IMR-90 (cell line): ENCODE data around the gene GPC6. TPM values are rescaled to one million over a fixed set of nuclear protein-coding genes. Genes with fewer than 3 reads are reported as not detected.

ENCODE experiments used
- ATAC-seq: fragments of 200-7000 bp; cut with Tn5 transposase; 2 replicates; pipeline ENCODE4 v1.9.1; 2020; ENCODE audit warnings: low read depth, mild to moderate bottlenecking, moderate library complexity
- BruUV-seq: library from RNA; stranded (reverse); fragments of 400-500 nt; replicated peaks from 2 replicates; lab custom pipeline; 2021; lab: Mats Ljungman, UMichigan
- CTCF ChIA-PET: fragments of 300-600 bp; formaldehyde crosslinking; extraction: SDS; loops from one replicate; lab custom pipeline; 2021; ENCODE audit warnings: antibody characterized with exemption; lab: Yijun Ruan, JAX
- POLR2A ChIA-PET: fragments of 300-600 bp; sonication (Branson Sonifier 250); formaldehyde crosslinking; loops from one replicate; lab custom pipeline; 2022; ENCODE audit warnings: antibody characterized with exemption; ENCODE audit not compliant: unreplicated experiment; lab: Charles Lee
- DNase-seq: peaks from one replicate; pipeline ENCODE4 v3.0.0; 2013
- H2AFZ ChIP-seq: replicated peaks from 2 replicates; pipeline ENCODE3; 2013; ENCODE audit warnings: low read length, mild to moderate bottlenecking; ENCODE audit not compliant: poor library complexity
- H2AK5ac ChIP-seq: 2 replicates; pipeline ENCODE4 v1.6.1; 2013; ENCODE audit warnings: low read depth, low read length, inconsistent platforms
- H2AK9ac ChIP-seq: replicated peaks from 2 replicates; pipeline ENCODE3; 2013; ENCODE audit warnings: mild to moderate bottlenecking, low read depth, low read length, moderate library complexity; ENCODE audit not compliant: poor library complexity
- H2BK120ac ChIP-seq: 2 replicates; pipeline ENCODE4 v1.6.1; 2013; ENCODE audit warnings: low read depth, low read length, inconsistent platforms
- H2BK15ac ChIP-seq: 3 replicates; pipeline ENCODE4 v1.6.1; 2013; ENCODE audit warnings: low read depth, low read length, inconsistent platforms
- H2BK20ac ChIP-seq: 2 replicates; pipeline ENCODE4 v1.6.1; 2013; ENCODE audit warnings: low read depth, mild to moderate bottlenecking, inconsistent platforms, low read length, moderate library complexity
- H2BK5ac ChIP-seq: 2 replicates; pipeline ENCODE4 v1.6.1; 2013; ENCODE audit warnings: mild to moderate bottlenecking, low read depth, low read length, inconsistent platforms; ENCODE audit not compliant: poor library complexity, severe bottlenecking
- H3K14ac ChIP-seq: replicated peaks from 2 replicates; pipeline ENCODE4 v1.6.1; 2013; ENCODE audit warnings: low read depth, low read length, inconsistent platforms
- H3K18ac ChIP-seq: 2 replicates; pipeline ENCODE4 v1.6.1; 2013; ENCODE audit warnings: low read depth, low read length, control low read depth
- H3K23ac ChIP-seq: 2 replicates; pipeline ENCODE4 v1.6.1; 2013; ENCODE audit warnings: low read depth, low read length, inconsistent platforms
- H3K27ac ChIP-seq: 2 replicates; pipeline ENCODE4 v1.5.1; 2013; ENCODE audit warnings: mild to moderate bottlenecking, control low read depth, low read length; ENCODE audit not compliant: insufficient read depth
- H3K27me3 ChIP-seq: 2 replicates; pipeline ENCODE4 v1.6.1; 2013; ENCODE audit warnings: low read length; ENCODE audit not compliant: control insufficient read depth, insufficient read depth
- H3K36me3 ChIP-seq: 2 replicates; pipeline ENCODE4 v1.6.1; 2013; ENCODE audit warnings: low read length, mixed read lengths; ENCODE audit not compliant: control insufficient read depth, insufficient read depth
- H3K4ac ChIP-seq: 2 replicates; pipeline ENCODE4 v1.6.1; 2013; ENCODE audit warnings: low read depth, low read length, inconsistent platforms
- H3K4me1 ChIP-seq: 2 replicates; pipeline ENCODE4 v1.6.1; 2013; ENCODE audit warnings: low read length, mixed read lengths; ENCODE audit not compliant: control insufficient read depth, insufficient read depth
- H3K4me2 ChIP-seq: 2 replicates; pipeline ENCODE4 v1.6.1; 2013; ENCODE audit warnings: low read depth, mild to moderate bottlenecking, control low read depth, low read length, moderate library complexity
- H3K4me3 ChIP-seq: 2 replicates; pipeline ENCODE4 v1.5.1; 2013; ENCODE audit warnings: low read depth, mild to moderate bottlenecking, control low read depth, low read length, moderate library complexity; ENCODE audit not compliant: insufficient read depth
- H3K56ac ChIP-seq: 2 replicates; pipeline ENCODE4 v1.6.1; 2013; ENCODE audit warnings: low read length, inconsistent platforms; ENCODE audit not compliant: insufficient read depth; ENCODE audit errors: extremely low read depth
- H3K79me1 ChIP-seq, 2 experiments: 2 replicates each; pipeline ENCODE4 v1.6.1; 2013; ENCODE audit warnings: low read length in 2 of 2, inconsistent platforms in 1 of 2, low read depth in 1 of 2
- H3K9ac ChIP-seq: 2 replicates; pipeline ENCODE4 v1.6.1; 2013; ENCODE audit warnings: low read depth, low read length, control low read depth
- H3K9me1 ChIP-seq: 2 replicates; pipeline ENCODE4 v1.6.1; 2013; ENCODE audit warnings: low read length, inconsistent platforms; ENCODE audit not compliant: insufficient read depth
- H3K9me3 ChIP-seq: 2 replicates; pipeline ENCODE4 v1.6.1; 2013; ENCODE audit warnings: low read length; ENCODE audit not compliant: control insufficient read depth, insufficient read depth
- H4K20me1 ChIP-seq: 2 replicates; pipeline ENCODE4 v1.6.1; 2013; ENCODE audit warnings: low read length, inconsistent platforms; ENCODE audit not compliant: insufficient read depth
- H4K5ac ChIP-seq: 2 replicates; pipeline ENCODE4 v1.6.1; 2013; ENCODE audit warnings: mild to moderate bottlenecking, low read depth, low read length, control low read depth
- H4K8ac ChIP-seq, 2 experiments: 2 replicates each; pipeline ENCODE4 v1.6.1; 2013; ENCODE audit warnings: low read depth in 2 of 2, low read length in 2 of 2, control low read depth in 1 of 2, inconsistent platforms in 1 of 2
- H4K91ac ChIP-seq: 2 replicates; pipeline ENCODE4 v1.6.1; 2013; ENCODE audit warnings: low read depth, low read length, inconsistent platforms; ENCODE audit not compliant: insufficient read depth
- BHLHE40 ChIP-seq: fragments of 150-350 bp; IDR thresholded peaks from 2 replicates; pipeline ENCODE4 v1.6.1; 2016; ENCODE audit warnings: mild to moderate bottlenecking, low read depth, low read length
- FOS ChIP-seq: fragments of 150-350 bp; IDR thresholded peaks from 2 replicates; pipeline ENCODE4 v1.6.1; 2016; ENCODE audit warnings: low read depth, low read length
- MAFK ChIP-seq: IDR thresholded peaks from 2 replicates; pipeline ENCODE4 v1.6.1; 2012; ENCODE audit warnings: low read depth, low read length, improper control_type of control experiment
- MXI1 ChIP-seq: IDR thresholded peaks from 2 replicates; pipeline ENCODE4 v1.6.1; 2012; ENCODE audit warnings: low read depth, mild to moderate bottlenecking, low read length, moderate library complexity, borderline replicate concordance
- dilution Hi-C: fragments of 300-500 bp; cut with HindIII; formaldehyde crosslinking; loops from one replicate; pipeline ENCODE4 v1.14.3; 2018; ENCODE audit warnings: low sequenced_read_pairs; ENCODE audit not compliant: unreplicated experiment
- in situ Hi-C: fragments of 300-500 bp; cut with MboI; formaldehyde crosslinking; loops from 3 replicates; pipeline ENCODE4 v1.14.3; 2019; ENCODE audit warnings: low sequenced_read_pairs, inconsistent platforms, mixed read lengths
- intact Hi-C: fragments of 100-400 bp; cut with micrococcal nuclease; formaldehyde crosslinking; loops from 2 replicates; pipeline ENCODE4 v1.10.0; 2022
- polyA plus RNA-seq, 3 experiments: library from polyadenylated mRNA; depleted of rRNA; stranded (reverse); fragments of >200 nt; gene quantifications; 2 replicates each; pipeline ENCODE4 v1.2.3, GENCODE V29; 2012; ENCODE audit warnings: low replicate concordance in 1 of 3
- total RNA-seq: library from RNA; depleted of rRNA; stranded (reverse); fragments of >200 nt; gene quantifications from 2 replicates; pipeline ENCODE4 v1.2.3, GENCODE V29; 2012

GPC6 gene
- total and polyA plus RNA-seq, 2 of the 4 experiments (the other 2 are of a cell fraction) = 14.9 to 39.4 TPM

DNA sequence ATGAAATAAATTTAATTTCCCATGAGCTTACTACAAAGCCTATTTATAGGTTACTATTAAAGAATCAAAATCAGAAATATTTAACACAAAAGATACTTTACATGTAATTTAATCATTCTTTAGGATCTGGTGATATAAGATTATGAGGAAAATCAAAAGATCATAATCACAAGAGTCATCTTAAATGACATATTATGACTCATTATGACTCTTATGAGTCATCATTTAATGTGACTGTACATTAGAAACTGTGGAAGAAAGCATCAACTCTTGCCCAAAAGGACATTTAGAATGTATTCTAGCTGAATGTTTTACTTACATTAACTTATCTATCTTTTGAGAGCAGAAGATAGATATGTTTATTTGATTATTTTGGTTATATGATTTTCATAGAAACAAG, 794.2 kb downstream of the GPC6 start:
- no peaks in the 10 kb centered on the region for H3K36me3 ChIP-seq
- POLR2A ChIA-PET = no interaction called here
- no peaks in the 10 kb centered on the region for H3K27me3 ChIP-seq
- no peak overlapping the region for H2BK20ac ChIP-seq
- no peak overlapping the region for H2AK5ac ChIP-seq
- no peak overlapping the region for H3K14ac ChIP-seq
- no peak overlapping the region for H3K9ac ChIP-seq
- H3K9me3 ChIP-seq = no peaks in the 10 kb centered on the region
- H3K27ac ChIP-seq = no peak overlapping the region
- DNase-seq (peak; percentile 76), ATAC-seq (no peak)
- no peak overlapping the region for H2AK9ac ChIP-seq
- intact Hi-C loops (no loop called here), dilution Hi-C loops (no loop called here), in situ Hi-C loops (no loop called here)
- CTCF ChIA-PET = no interaction called here
- BruUV-seq = no TSS peak
- no peak overlapping the region for H3K4ac ChIP-seq
- no peak overlapping the region for H3K4me2 ChIP-seq
- no peaks in the 10 kb centered on the region for H3K4me1 ChIP-seq
- H4K5ac ChIP-seq = no peak overlapping the region
- no peak overlapping the region for H3K23ac ChIP-seq
- TF ChIP-seq FOS = peak; percentile 96
- TF ChIP-seq BHLHE40 = peak; percentile 42; the same call in 1 of the 2 replicates
- TF ChIP-seq MXI1 = no peak
- TF ChIP-seq MAFK = peak; percentile 16; the same call in 1 of the 2 replicates
- H4K91ac ChIP-seq = no peak overlapping the region
- H2BK5ac ChIP-seq = no peak overlapping the region
- H3K79me1 ChIP-seq = no peaks in the 10 kb centered on the region; a peak in 1 of 4 replicates
- no peak overlapping the region for H3K56ac ChIP-seq
- H3K18ac ChIP-seq = no peak overlapping the region
- H2BK120ac ChIP-seq = no peak overlapping the region
- H3K9me1 ChIP-seq = no peaks in the 10 kb centered on the region
- no peak overlapping the region for H2BK15ac ChIP-seq
- no peak overlapping the region for H3K4me3 ChIP-seq
- no peaks in the 10 kb centered on the region for H4K20me1 ChIP-seq
- H2AFZ ChIP-seq = no peak overlapping the region
- no peak overlapping the region for H4K8ac ChIP-seq
